Measurements from ENCODE around the gene ADGRG2.
"Not testable (repeated sequence)": the region's sequence is repeated elsewhere in the genome, so short reads cannot be mapped to it uniquely, and the experiment has no call there.

Gene ADGRG2

GRCh38 chrX:19072372-19072771 lies 49.9 kb downstream of the ADGRG2 start:
- DNase-seq = no peak

GRCh38 chrX:19070555-19070994 lies 51.7 kb downstream of the ADGRG2 start:
- no peak for DNase-seq

- DNase-seq = not testable (repeated sequence)
Measured at GRCh38 chrX:19066987-19067386, 55.3 kb downstream of the ADGRG2 start.

- no peak for DNase-seq
Measured at GRCh38 chrX:19065535-19065934, 56.7 kb downstream of the ADGRG2 start.

- no peak for DNase-seq
Measured at GRCh38 chrX:19064175-19064574, 58.1 kb downstream of the ADGRG2 start.

DNA sequence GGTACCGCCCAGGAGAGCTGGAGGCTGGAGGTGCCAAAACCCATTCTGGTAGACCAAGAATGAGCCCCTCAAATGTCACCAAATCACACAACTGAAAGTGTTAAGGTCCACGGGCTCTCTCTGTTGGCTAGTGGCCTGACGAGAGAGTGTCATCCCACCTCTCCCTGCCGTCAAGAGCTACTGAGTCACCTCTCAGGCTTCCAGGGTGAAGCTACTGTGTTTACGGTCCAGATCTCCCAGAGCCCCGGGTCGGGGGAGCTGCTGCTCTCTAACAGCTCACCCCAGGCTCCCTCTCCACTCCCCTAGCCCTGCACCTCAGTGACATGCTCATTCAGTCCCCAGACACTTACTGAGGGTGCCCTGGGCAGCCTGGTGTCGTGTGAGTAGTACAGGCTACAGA lies 59.2 kb downstream of the ADGRG2 start:
- DNase-seq = no peak

GRCh38 chrX:19059067-19059466 lies 63.2 kb downstream of the ADGRG2 start:
- DNase-seq = no peak

GRCh38 chrX:19057856-19058255 lies 64.4 kb downstream of the ADGRG2 start:
- DNase-seq = no peak

- DNase-seq = no peak
Measured at GRCh38 chrX:19049110-19049509, 73.2 kb downstream of the ADGRG2 start.

- no peak for DNase-seq
Measured at GRCh38 chrX:19046343-19047215, 75.7 kb downstream of the ADGRG2 start.

GRCh38 chrX:19040373-19040772 lies 81.9 kb downstream of the ADGRG2 start:
- no peak for DNase-seq

DNA sequence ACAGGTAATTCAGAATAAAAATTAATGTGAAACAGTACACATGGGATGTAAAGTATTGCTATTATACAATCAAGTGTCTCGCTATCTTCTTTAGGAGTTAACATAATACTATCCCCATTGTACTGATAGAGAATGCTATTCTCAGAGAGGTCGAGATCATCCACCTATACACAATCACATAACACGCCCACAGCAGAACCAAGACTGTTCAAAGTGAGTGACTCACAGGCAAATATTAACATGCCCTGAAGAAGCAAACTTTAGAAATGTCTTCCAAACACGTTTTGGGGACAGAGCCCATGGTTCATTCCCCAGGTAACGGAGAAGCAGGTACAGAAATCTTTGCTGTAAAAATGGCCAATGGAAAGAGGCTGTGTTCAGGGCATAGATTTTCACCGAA lies 88.2 kb downstream of the ADGRG2 start:
- no peak for DNase-seq

- no peak for DNase-seq
Measured at GRCh38 chrX:19030805-19031204, 91.5 kb downstream of the ADGRG2 start.

DNA sequence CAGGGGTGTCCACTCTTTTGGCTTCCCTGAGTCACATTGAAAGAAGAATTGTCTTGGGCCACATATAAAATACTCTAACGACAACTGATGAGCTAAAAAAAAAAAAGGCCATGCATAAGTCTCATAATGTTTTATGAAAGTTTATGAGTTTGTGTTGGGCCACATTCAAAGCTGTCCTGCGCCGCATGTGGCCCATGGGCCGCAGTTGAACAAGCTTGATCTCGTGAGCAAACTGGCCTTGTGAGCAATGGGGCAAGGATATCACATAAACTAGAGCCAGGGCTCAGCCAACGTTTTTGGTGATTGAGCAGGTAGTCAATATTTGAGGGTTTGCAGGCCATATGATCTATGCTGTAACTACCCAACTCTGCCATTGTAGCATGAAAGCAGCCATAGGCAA lies 93.7 kb downstream of the ADGRG2 start:
- DNase-seq = no peak

GRCh38 chrX:19024366-19024765 lies 97.9 kb downstream of the ADGRG2 start:
- DNase-seq = no peak

GRCh38 chrX:19019996-19020395 lies 102.3 kb downstream of the ADGRG2 start:
- DNase-seq = no peak

DNA sequence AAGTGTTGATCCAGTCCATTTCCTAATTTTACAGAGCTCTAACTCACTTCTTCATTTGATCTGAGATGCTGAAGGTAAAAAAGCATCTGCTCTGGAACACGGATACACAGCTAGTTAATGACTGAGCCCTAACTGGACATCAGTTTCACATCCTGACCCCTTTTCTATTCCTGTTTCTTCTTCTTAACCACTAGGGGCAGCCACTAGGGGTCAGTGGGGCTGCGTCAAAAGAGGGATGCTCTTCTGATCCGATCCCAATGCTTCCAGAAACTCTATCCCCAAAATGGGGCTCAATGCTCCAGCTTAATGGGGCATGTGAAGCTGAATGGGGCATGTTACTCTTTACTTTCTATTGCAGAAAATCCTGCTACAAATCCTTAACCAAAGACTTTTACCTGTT lies 105.0 kb downstream of the ADGRG2 start:
- no peak for DNase-seq

DNA sequence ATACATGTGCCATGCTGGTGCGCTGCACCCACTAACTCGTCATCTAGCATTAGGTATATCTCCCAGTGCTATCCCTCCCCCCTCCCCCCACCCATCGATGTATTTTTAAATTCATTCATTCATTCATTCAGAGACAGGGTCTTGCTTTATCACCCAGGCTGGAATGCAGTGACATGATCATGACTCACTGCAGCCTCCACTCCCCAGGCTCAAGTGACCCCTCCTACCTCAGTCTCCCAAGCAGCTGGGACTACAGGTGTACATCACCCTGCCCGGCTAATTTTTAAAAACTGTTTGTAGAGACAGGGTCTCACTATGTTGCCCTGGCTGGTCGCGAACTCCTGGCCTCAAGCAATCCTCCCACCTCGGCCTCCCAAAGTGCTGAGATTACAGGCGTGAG lies 105.7 kb downstream of the ADGRG2 start:
- not testable (repeated sequence) for DNase-seq

DNA sequence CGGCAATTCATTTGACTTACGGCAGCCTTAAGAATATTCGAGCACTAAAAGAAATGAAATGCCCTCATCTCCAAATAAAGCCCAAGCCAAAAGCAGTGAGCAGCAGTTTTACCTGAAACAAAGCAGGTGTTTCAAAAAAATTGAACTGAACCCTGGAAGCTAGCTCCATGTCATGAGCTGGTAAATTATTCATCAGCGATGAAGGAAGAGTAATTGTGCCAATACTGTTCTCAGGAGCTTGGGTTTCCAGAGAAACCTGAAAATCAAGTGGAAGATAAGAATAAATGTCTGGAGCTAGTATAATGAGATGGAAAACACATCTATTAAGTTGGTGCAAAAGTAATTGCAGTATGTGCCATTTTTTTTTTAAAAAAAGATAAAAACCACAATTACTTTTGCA lies 114.4 kb downstream of the ADGRG2 start:
- DNase-seq = no peak

DNA sequence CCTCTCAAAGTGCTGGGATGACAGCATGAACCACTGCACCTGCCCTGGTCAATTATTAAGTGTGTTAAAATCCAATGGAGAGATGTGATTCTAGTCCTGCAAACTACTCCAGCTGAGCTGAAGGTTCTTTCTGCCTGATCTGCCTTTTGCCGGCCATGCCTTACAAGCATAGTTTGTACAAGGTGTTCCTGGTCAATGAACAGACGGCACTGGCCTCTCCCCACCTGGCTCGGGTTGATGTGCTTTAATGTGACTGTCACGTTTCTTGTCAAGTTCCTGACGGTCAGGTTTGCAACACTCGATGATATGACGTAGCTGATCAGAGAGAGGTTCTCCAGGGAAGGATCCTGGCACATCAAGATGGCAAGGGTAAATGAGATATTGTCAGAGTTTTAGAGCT lies 115.3 kb downstream of the ADGRG2 start:
- no peak for DNase-seq

DNA sequence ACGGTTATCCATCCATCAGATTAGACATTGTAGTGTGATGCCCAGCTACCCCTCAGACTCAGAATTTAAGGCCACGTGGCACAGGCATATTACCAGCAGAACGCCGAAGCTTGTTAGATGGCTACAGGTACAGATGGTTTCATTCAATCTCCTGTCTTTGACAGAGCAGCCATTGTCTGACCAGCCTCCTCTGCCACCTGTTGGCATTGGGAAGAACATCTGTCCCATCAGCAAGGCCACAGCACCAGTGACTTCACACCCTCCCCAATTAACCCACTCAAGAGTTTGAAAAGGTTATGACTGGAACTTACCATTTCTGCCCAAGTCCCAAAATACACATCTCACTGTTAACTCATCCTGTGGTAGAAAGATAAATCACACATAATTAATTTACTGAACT lies 116.4 kb downstream of the ADGRG2 start:
- no peak for DNase-seq

DNA sequence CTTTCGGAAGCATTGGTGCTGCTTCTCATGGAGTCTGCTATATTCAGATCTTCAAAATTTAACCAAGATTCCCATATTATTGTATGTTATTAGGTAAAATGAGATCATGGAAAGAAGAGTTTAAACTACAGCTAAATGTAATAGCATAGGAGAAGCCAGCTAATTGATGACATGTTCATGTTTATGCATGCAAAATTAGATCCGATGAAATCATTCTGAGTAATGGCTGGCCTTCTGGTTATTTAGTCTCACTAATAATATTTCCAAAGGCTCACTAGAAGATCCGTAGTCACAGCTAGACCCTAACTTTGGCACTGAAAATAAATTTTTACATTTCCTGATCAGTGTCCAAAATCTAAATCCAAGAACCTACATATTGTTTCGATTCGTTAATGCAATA lies 118.5 kb downstream of the ADGRG2 start:
- no peak for DNase-seq

- no peak for DNase-seq
Measured at GRCh38 chrX:18998653-18999052, 123.6 kb downstream of the ADGRG2 start.

- no peak for DNase-seq
Measured at GRCh38 chrX:18997916-18998315, 124.4 kb downstream of the ADGRG2 start.

- no peak for DNase-seq
Measured at GRCh38 chrX:18996536-18996935, 125.7 kb downstream of the ADGRG2 start.

Data from stimulated activated CD4-positive, alpha-beta T cell treated with anti-CD3 and anti-CD28 coated beads, Interleukin-4, amount 100 ng/mL, for 4 hours (primary cell).